Femur (tissue), 1 donor: ENCODE results near the gene BDKRB1.

Experiments
- DNase-seq: peaks from one replicate; pipeline ENCODE4 v3.0.0-alpha.2; 2017

The BDKRB1 gene

DNA sequence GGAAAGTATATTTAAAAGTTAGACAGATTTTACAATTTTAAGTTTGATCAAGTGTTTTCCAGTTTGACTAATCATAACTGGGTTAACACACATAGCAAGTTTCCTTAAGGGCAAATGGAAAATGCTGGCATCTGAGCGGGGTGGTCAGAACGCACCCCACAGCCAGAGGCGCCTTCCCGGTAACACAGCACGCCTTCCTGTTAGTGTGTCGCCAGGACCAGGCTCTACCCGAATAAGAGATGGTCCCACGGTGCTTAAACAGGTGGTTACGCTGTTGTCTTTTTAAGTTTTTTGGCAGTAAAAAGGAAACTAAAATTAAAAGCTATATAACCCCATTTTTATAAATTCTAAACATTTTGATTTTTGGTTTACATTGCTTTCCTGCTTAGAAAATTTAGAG, 28.0 kb downstream of the BDKRB1 start:
- no peak for DNase-seq

DNA sequence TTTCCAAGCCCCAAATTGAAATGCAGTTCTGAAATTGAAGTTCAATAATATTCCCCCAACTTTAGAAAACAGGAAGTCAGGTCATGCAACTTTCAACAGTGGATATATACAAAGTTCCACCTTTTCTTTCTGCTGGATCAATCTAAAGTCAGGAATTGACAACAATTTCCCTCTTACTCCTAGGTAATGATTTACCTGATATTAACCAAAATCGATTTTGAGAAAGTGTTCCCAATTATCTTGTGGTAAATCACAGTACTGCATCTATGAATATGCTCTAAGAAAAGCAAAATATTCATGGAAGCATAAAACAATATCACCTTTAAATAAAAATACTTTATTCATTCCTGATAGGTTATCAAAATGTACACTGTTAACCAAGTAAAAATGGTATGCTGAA, 28.4 kb downstream of the BDKRB1 start:
- DNase-seq, result no peak

DNA sequence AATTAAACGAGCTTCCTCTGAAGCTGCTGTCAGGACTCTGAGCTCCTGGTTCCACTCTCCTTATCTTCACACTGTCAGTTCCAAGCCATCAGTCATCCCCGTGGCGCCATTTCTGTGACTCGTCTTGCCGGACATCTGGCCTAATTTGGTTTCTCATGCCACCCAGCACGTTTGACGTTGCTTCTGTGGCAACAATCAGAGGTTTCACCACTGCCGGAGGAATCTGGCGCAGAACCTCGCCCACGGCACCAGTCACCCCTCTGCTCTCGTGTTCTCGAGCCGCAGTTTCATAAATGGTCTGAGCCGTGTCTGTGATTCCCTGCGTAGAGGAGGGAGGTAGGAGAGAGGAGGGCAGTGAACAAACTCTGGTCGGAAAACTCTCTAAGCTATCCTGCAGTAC, 29.7 kb downstream of the BDKRB1 start:
- DNase-seq, result no peak

DNA sequence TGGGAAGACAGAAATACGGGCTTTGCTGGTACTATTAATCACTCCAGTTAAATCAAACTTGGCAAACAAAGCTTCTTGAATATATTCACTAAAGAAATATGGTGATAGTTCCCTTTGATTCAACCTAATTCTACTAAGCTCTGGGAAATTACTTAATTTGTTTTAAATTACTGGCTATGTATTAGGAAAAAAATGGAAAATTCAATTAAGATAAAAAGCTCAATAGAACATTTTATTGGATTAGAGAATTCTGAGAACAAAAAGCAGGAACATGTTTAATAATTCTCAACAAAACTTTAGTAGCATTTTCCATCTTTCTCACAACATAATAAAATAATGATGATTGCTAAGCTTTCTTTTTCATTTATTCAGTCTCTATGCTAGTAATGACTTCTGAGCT, 30.2 kb downstream of the BDKRB1 start:
- no peak for DNase-seq

DNA sequence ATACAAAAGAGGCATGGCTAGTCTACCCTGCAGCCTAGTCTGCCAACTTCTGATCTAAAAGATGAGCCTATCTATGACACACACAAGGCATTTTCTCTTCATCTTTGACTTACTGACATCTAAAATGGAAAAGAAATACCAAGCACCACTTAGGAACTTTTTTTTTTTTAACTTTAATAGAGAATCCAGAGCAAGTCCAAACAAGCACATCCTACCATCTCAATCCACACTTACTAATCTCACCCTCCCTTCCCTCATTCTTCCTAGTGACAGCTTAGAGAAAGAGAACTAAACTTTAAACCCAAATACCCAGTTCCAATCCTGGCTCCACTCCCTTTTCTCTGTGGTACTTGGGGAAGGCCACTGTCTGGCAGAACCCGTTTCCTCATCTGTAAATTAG, 31.8 kb downstream of the BDKRB1 start:
- DNase-seq, result no peak

DNA sequence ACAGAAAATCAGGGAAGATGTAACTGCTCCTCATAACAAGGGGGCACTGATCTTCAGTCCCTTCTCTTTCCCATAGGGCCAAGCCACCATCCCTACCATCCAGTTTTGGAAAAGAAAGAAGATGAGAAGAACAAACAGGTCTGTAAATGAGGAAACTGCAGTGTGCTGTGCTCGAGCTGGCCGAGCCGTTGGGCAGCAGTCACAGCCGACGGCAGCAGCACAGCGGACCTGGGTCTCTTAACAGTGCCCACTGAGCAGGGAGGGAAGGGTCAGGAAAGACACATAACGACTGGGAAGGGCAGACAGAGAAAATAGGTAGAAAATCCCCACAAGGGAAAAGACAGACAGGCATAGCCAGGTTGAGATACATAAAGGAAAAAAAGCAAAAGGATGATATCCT, 38.2 kb downstream of the BDKRB1 start:
- DNase-seq, result no peak

DNA sequence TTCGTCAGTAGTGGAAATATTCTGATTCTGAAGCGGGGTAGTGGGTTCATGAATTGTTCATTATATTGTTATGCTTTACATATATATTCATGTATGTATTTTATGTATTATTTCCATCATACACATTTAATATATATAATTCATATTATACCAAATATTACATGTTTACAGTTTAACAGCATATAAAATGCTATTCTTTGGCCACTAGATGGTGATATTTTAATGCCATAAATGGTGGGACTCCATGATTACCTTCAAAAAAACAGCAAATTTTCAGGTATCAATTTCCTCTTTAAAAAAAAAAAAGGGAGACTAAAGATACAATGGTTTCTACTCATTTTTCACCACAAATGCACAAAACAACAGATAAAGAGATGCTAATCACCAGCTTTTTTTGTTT, 41.0 kb downstream of the BDKRB1 start:
- DNase-seq, result no peak

- DNase-seq, result no peak
Observed at GRCh38 chr14:96297997-96298515, 42.0 kb downstream of the BDKRB1 start.

- no peak for DNase-seq
Observed at GRCh38 chr14:96299441-96299840, 43.4 kb downstream of the BDKRB1 start.

DNA sequence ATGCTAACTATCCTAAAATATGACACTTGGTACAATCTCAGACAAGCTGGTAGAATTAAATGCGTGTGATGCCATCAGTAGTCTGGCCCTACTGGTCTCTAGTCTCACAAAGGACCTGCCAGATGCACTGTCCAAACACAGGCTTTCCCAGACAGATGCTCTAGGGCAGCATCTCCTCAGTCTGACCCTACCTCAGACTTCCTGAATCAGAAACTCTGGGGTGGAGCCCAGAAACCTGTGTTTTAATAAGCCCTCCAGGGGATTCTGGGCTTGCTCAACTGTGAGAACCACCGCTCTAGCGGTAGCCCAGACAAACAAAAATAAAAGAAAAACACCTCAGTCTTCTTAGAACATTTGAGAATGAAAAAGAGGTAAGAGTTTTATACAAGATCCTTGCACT, 48.0 kb downstream of the BDKRB1 start:
- DNase-seq, result no peak

- DNase-seq, result no peak
Observed at GRCh38 chr14:96304956-96305355, 48.9 kb downstream of the BDKRB1 start.

GRCh38 chr14:96307434-96307833, 51.4 kb downstream of the BDKRB1 start:
- no peak for DNase-seq

- DNase-seq, result no peak
Observed at GRCh38 chr14:96309133-96309895, 53.3 kb downstream of the BDKRB1 start.

DNA sequence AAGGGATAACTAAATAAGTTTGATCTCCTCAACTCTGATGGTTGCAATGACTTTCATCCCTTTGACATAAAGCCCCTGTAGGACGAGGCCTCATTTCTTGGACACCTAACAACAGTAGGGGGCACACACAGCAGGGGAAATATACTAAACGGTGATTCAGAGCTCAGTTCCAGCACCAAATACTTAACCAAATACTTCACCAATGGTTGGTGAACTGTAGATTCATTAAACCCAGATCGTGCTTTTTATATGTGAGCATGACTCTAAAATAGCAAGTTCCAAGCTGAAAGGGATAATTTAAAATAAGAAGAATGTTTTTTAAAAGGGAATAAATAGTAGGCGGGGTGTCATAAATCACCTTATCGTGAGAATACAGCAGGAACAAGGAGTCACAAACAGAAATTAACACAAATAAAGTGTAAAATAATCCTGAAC, 53.9 kb downstream of the BDKRB1 start:
- DNase-seq, result no peak

DNA sequence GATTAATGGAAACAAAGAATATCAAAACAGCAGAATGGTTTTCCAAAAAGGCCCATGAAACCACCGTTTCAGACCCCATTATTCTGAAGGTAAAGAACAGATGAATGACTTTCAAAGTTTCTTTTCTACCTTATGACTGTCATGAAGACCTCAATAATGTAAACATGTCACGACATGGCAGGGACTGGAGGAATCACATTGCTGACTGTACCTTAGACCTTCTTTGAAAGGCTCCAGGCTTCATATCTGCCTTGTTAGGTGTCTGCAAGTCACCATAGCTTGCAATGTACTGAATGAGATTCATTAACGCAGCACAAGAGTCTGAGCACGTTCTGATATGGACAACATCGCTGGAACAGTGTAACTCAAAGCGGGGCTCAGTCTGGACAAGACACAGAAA, 54.9 kb downstream of the BDKRB1 start:
- DNase-seq, result no peak
